Colon (tissue), 2 donors: ENCODE results near the gene PGLYRP2.

Experiments used
- FAIRE-seq: peaks from 2 replicates; lab custom pipeline; 2012; peaks lifted over from hg19 to GRCh38; lab: Jason Lieb, UNC
- donor health status: control.
- donor health status: control.

The PGLYRP2 gene

DNA sequence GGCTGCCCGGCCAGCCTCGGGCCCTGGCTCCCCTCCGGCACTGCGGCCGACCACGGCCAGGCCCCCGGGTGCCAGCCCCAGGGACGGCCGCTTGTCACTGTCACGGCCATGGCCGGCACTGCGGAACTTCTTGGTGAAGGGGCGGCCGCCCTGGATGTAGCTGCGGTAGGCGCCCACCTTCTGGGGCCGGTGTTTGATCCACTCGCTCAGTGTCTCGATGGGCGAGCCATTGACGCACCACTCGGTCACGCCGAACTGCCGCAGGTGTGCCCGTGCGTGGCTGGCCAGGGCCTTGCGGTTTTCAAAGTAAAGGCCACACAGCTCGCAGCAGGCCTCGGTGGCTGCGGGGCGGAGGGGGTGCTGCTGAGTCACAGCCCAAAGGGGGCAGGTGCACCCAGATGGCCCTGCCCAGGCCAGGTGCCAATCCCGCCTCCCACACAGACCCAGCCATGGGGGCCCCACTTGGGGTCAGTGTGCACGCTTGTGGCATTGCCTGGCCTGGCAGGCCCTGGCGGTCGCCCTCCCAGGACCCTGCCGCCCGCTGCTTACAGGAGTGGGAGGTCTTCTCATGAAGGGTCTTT lies 54.5 kb downstream of the PGLYRP2 start:
- FAIRE-seq: no peak

DNA sequence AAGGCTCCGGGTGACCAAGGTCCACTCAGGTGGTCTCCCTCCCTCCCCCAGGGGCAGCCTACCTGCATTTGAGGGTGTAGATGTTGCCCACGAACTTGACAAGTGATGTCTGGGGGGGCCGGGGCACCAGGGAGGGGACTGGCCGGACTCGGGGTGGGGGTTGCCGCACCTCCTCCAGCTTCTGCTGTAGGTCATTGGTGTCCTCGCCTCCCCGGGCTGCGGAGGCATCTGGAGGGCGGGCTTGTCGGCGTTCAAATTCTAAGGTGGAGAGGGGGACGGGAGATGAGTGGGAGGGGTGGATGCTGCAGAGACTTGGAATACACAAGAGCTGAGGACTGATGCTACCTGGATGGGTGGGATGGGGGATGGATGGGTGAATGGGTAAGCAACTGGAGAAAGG lies 55.2 kb downstream of the PGLYRP2 start:
- no peak for FAIRE-seq

DNA sequence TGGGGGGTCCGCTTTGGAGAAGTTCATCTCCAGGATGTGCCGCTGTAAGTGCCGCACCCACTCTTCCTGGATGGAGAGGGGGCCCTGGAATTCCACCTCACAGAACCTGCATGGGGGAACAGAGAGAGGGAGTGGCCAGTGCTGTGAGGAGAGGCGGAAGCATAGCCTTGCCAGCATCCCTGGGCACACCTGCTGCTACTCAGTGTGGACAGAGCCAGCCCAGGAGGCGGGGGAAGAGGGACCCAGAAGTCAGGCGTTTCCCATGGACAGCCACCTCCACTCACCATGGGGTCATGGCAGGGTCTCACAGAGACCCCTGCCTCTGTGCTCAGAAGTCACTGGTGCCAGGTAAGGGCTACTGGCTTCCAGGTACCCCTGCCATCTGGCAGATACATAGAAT lies 56.2 kb downstream of the PGLYRP2 start:
- FAIRE-seq: no peak

DNA sequence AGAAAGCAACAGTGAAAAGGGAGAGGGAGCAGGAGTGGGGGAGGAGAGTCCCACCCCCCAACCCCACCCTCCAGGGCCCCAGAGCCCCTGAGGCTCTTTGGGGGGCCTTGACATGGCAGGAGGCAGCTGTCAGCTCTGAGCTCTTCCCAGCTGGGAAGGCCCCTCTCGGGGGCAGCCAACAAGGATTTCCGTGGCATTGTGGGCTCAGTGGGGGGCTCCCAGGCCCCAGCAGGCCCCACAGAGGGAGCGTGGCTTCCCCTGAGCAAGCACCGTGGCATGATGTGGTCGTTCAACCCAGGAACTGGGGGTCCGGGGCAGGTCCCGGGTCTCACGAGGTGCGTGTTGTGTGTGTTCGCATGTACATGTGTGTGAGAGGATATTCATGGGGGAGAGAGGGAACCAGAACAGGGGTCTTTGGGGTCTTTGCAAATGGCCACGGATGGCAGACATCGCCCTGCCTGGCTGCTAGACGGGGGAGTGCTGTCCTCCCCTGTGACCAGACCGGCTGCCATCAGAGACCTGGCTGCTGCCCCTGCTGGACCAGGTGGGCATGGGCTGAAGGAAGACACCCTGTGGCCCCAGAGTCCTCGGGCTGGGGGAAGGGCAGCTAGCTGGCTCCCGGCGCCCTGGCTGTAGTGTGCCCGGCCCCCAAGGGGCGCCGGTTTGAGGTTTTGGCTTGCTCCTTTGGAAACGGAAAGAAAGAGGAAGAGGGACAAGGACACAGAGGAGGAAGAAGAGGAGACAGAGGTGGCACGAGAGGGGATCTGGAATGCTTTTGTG lies 56.8 kb downstream of the PGLYRP2 start:
- FAIRE-seq: no peak

DNA sequence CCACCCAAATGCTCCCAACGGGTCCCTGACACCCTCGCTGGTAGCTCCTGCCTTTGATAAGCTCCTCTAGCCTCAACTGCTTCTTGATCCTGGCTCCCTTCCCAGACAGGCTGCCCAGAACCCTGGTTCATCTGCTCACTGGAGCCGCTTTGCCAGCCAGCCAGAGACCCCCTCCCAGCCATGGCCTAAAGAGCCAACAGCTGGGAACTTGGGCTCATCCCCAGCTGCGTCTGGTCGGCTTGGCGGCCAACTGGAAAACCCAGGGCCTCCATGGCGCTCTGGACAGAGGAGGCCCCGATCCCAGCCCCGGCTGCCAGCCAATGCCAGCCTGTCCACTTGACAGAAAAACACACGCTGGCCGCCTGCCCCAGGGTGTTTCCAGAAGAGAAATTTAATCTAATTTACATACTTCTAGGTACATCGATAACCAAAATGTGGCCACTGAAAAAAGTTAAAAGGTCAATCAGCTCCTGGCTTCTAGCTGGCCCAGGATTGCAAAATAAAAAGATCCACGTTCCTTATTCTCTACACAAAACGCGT lies 57.5 kb downstream of the PGLYRP2 start:
- no peak for FAIRE-seq

DNA sequence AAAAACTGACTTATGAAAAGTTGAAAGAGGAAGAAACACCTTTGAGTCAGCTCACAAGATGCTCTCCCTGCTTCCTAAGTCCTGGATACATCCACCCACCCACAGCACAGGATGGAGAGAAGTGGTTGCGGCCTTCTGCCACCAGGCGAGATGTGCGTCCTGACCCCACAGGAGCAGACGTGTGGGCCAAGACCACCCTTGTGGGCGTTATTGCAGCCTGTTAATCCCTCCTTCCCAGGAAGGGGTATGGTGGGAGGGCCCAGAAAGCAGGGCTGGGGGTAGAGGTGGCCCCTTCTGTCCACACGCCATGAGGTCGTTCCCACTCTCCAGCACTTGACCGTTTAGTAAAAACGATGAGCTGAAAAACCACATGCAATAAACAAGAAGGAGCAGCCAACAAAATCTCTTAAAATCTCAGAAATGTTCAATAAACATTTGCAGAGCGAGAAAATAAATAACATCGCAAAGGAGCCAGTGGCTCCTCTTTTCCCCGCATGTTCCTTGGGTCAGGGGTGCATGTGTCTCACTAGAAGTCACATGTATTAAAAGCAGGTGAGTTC lies 58.1 kb downstream of the PGLYRP2 start:
- no peak for FAIRE-seq

DNA sequence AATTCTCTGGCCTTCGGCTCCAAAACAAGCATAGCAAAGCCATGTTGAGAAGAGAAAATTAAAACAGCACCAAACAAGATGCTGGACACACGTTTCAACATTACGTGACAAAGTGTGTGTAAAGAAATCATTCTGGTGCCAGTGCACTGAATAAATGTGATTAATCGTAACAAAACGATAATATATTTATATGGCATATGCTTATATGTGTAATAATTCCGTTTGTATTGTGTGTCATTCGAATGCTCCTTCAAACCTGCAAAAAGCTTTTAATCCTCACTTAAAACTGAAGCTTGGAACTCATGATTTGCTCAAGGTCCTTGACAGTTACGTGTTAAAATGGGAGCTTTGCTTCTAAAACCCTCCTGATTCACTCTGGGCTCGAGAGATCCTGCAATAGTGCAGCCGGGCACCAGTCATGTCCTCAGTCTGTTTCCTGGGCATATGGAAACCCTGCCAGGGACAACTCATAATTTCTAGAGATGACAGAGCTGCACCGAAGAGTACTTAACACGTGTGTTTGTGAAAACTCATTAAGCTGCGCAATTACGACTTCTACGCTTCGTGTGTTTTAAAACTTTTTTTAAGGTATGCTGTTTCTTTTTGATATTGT lies 59.8 kb downstream of the PGLYRP2 start:
- FAIRE-seq: no peak
